ENCODE results near the gene CALML5. TPM values are rescaled to one million over a fixed set of nuclear protein-coding genes. Genes with fewer than 3 reads are reported as not detected.
"Not testable (repeated sequence)": the region's sequence is repeated elsewhere in the genome, so short reads cannot be mapped to it uniquely, and the experiment has no call there.

CALML5 gene
- total RNA-seq, 1 experiment from 2014 or later: not detected

- in situ Hi-C loops (cut with HindIII; ENCODE audit: low pct_unique_long_range_greater_than_20kb, low sequenced_read_pairs): no loop called here
Observed at GRCh38 chr10:5477948-5478693, 21.2 kb downstream of the CALML5 start.

GRCh38 chr10:5476918-5477525, 22.3 kb downstream of the CALML5 start:
- DNase-seq (ENCODE audit: low read depth): no peak
- in situ Hi-C loops (cut with HindIII; ENCODE audit: low pct_unique_long_range_greater_than_20kb, low sequenced_read_pairs): no loop called here

More at GRCh38 chr10:5477948-5478693, 21.2 kb downstream of the CALML5 start:
- DNase-seq (ENCODE audit: low read depth): no peak

GRCh38 chr10:5475974-5476807, 23.2 kb downstream of the CALML5 start:
- in situ Hi-C loops (cut with HindIII; ENCODE audit: low pct_unique_long_range_greater_than_20kb, low sequenced_read_pairs); DNase-seq (ENCODE audit: low read depth): not testable (repeated sequence)

- DNase-seq (ENCODE audit: low read depth); in situ Hi-C loops (cut with HindIII; ENCODE audit: low pct_unique_long_range_greater_than_20kb, low sequenced_read_pairs): not testable (repeated sequence)
Observed at GRCh38 chr10:5475088-5475487, 24.3 kb downstream of the CALML5 start.

GRCh38 chr10:5474642-5475041, 24.7 kb downstream of the CALML5 start:
- in situ Hi-C loops (cut with HindIII; ENCODE audit: low pct_unique_long_range_greater_than_20kb, low sequenced_read_pairs); DNase-seq (ENCODE audit: low read depth): not testable (repeated sequence)

GRCh38 chr10:5470062-5470751, 29.2 kb downstream of the CALML5 start:
- DNase-seq (ENCODE audit: low read depth): no peak
- in situ Hi-C loops (cut with HindIII; ENCODE audit: low pct_unique_long_range_greater_than_20kb, low sequenced_read_pairs): no loop called here

- DNase-seq (ENCODE audit: low read depth): no peak
- in situ Hi-C loops (cut with HindIII; ENCODE audit: low pct_unique_long_range_greater_than_20kb, low sequenced_read_pairs): no loop called here
Observed at GRCh38 chr10:5469353-5470061, 29.9 kb downstream of the CALML5 start.

GRCh38 chr10:5468262-5469106, 30.9 kb downstream of the CALML5 start:
- no peak for DNase-seq (ENCODE audit: low read depth)
- in situ Hi-C loops (cut with HindIII; ENCODE audit: low pct_unique_long_range_greater_than_20kb, low sequenced_read_pairs): no loop called here

- in situ Hi-C loops (cut with HindIII; ENCODE audit: low pct_unique_long_range_greater_than_20kb, low sequenced_read_pairs): no loop called here
- DNase-seq (ENCODE audit: low read depth): no peak
Observed at GRCh38 chr10:5467634-5468255, 31.6 kb downstream of the CALML5 start.

GRCh38 chr10:5467207-5467535, 32.2 kb downstream of the CALML5 start:
- in situ Hi-C loops (cut with HindIII; ENCODE audit: low pct_unique_long_range_greater_than_20kb, low sequenced_read_pairs): no loop called here
- DNase-seq (ENCODE audit: low read depth): no peak

GRCh38 chr10:5466451-5467206, 32.7 kb downstream of the CALML5 start:
- in situ Hi-C loops (cut with HindIII; ENCODE audit: low pct_unique_long_range_greater_than_20kb, low sequenced_read_pairs): no loop called here

GRCh38 chr10:5465976-5466450, 33.4 kb downstream of the CALML5 start:
- in situ Hi-C loops (cut with HindIII; ENCODE audit: low pct_unique_long_range_greater_than_20kb, low sequenced_read_pairs): no loop called here
- no peak for DNase-seq (ENCODE audit: low read depth)

More at GRCh38 chr10:5466451-5467206, 32.7 kb downstream of the CALML5 start:
- DNase-seq (ENCODE audit: low read depth): no peak

- in situ Hi-C loops (cut with HindIII; ENCODE audit: low pct_unique_long_range_greater_than_20kb, low sequenced_read_pairs): no loop called here
- no peak for DNase-seq (ENCODE audit: low read depth)
Observed at GRCh38 chr10:5464546-5464945, 34.8 kb downstream of the CALML5 start.

- DNase-seq (ENCODE audit: low read depth): no peak
- in situ Hi-C loops (cut with HindIII; ENCODE audit: low pct_unique_long_range_greater_than_20kb, low sequenced_read_pairs): no loop called here
Observed at GRCh38 chr10:5462841-5463293, 36.5 kb downstream of the CALML5 start.

GRCh38 chr10:5461914-5462840, 37.2 kb downstream of the CALML5 start:
- in situ Hi-C loops (cut with HindIII; ENCODE audit: low pct_unique_long_range_greater_than_20kb, low sequenced_read_pairs): no loop called here
- no peak for DNase-seq (ENCODE audit: low read depth)
